ENCODE data around the gene DAG1. TPM values are rescaled to one million over a fixed set of nuclear protein-coding genes. Genes with fewer than 3 reads are reported as not detected.

Gene DAG1
- 113 and 115 TPM in 2 replicates for total RNA-seq

DNA sequence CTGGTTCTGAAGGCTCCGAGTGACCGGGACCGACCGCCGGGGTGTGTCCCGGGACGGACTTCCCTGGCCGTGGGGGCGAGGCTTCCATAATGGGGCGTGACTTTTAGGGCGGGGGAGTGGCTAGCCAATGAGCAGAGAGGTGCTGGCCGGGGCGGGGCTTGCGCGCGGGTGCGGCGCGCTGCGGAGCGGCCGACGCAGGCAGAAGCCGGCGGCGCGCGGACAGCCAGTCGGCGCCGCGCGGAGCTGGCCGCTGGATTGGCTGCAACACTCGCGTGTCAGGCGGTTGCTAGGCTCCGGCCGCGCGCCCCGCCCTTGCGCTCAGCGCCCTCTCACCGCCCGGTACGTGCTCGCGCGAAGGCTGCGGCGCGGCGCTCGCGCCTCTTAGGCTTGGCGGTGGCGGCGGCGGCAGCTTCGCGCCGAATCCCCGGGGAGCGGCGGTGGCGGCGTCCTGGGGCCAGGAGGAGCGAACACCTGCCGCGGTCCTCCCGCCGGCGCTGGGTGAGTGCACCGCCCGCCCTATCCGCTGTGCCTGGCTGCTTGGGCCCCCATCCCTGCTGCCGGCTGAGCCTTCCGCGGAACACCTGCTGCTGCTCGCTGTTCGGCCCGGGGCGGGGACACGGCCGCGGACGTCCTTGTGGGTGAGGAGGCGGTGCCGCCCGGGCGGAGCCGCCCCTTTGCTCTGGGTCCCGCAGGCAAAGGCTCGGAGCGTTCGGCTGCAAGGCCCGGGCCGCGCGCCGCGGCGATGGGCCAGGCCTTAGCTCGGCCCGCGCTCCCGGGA is at the start of gene DAG1:
TSS of gene DAG1 (plus strand) at position 332 of the 778 bp plus-strand sequence. CDS start 40,268 bp downstream, outside the sequence.

DNA sequence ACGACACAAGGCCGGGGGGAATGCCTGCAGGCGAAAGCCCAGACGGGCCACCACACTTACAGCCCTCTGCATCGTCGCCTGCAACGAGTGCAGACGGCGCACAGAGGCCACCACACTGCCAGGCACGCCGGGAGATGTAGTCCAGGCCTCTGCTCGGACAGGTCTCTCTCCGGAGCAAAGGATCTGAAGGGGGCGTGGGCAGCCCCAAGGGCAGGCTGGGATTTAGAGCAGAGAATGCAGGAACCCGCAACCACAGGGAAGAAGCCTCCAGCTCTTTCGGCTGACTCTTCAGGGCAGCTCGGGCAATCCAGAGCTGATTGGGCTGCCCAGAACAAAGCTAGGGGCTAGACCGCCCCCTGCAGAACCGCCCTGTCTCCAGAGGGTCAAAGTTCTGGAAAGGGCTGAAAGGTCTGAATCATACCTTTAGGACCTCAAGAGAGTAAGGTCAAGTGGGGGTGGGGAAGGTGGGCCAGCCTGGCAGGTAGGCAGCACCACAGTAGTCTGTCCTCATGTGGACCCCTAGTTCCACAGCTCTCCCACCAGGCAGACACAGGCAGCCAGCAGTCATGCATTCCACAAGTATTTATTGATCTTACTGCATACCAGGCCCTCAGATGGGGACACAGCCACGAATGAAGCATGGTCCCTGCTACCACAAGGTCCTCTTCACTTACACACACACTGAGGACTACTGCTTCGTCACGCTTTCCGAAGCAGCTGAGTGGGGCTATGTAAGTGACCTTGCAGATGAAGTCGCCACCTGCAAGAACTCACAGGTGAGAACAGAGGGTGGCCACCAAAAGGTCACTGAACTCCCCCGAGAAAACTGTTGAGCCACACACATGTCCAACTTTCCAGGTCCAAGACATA is 47.5 kb upstream of the DAG1 start, which contains the start of gene AMT:
TSS of gene AMT (minus strand) at position 95 of the 870 bp plus-strand sequence. CDS start at position 72, 23 bp downstream.

DNA sequence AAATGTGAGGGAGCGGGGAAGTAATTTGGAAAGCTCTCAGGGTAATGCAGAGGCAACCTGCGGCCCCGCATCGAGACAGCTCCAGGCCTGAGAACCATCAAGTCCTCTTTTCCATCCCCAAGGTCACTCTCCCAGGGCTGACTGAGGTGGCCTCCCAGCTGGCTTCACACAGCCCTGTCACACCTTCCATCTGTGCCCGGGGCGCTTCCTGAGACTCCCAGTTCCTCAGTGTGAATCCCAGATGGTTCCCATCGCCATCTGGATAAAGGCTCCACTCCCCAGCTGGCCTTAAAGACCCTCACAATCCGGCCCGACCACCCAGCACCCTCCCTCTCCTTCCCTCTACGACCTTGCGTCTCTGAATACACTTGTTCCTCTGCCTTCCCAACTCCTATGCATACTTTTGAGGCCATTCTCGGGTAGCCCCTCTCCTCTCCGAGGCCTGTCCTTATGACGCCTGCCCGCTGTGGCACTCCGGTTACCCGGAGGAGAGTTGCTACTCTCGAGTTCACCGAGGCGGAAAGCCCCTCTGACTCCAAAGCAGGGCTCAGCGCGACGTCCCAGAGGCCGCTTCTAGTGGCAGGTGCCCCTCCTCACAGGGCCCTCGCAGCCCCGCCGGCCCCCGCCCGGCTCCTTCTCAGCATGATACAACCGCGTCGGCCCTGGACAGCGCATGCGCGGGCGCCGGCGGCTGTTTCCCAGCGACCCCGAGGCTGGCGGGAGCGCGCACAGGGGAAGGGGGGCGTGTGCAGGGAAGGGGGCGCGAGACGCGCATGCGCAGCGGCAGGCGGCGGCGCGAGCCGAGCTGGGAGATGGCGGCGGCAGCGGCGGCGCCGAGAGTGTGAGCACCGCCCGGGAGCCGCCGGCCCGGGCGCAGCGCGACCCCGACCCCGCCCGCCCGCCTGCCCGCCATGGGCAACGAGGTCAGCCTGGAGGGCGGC is 83.9 kb downstream of the DAG1 start, which contains the start of gene BSN:
TSS of gene BSN (plus strand) at position 786 of the 941 bp plus-strand sequence. CDS start at position 912, 126 bp downstream.

Other genes with a start within 250 kb of the DAG1 start
- gene C3orf62, start 193.0 kb upstream of the DAG1 start, total RNA-seq: 1.4 and 2.5 TPM in 2 replicates
- gene USP4, start 130.2 kb upstream of the DAG1 start, total RNA-seq: 26.0 and 30.0 TPM in 2 replicates
- gene GPX1, start 111.9 kb upstream of the DAG1 start, total RNA-seq: 122 and 194 TPM in 2 replicates
- gene RHOA, start 58.3 kb upstream of the DAG1 start, total RNA-seq: 516 and 573 TPM in 2 replicates
- 27.7 and 34.1 TPM in 2 replicates for gene TCTA, start 57.8 kb upstream of the DAG1 start, total RNA-seq
- 0.52 and 1.5 TPM in 2 replicates for gene AMT, start 47.8 kb upstream of the DAG1 start, total RNA-seq
- gene NICN1, start 40.9 kb upstream of the DAG1 start, total RNA-seq: 10.2 and 11.6 TPM in 2 replicates
- gene BSN, start 84.2 kb downstream of the DAG1 start, total RNA-seq: 0.07 and 0.17 TPM in 2 replicates
- gene APEH, start 204.1 kb downstream of the DAG1 start, total RNA-seq: 96.8 and 122 TPM in 2 replicates
- 5.4 and 13.2 TPM in 2 replicates for gene MST1, start 219.2 kb downstream of the DAG1 start, total RNA-seq
- 32.1 and 38.6 TPM in 2 replicates for gene RNF123, start 219.3 kb downstream of the DAG1 start, total RNA-seq
- gene AMIGO3, start 249.4 kb downstream of the DAG1 start, total RNA-seq: not detected in 2 replicates